ENCODE measurements around the gene PPTC7.
"Not testable (repeated sequence)": the region's sequence is repeated elsewhere in the genome, so short reads cannot be mapped to it uniquely, and the experiment has no call there.

Gene PPTC7

GRCh38 chr12:110592919-110593318 is 9.8 kb upstream of the PPTC7 start:
- not testable (repeated sequence) for H3K27ac Mint-ChIP-seq; H3K27me3 Mint-ChIP-seq; H3K9me3 Mint-ChIP-seq (ENCODE audit: low read depth); H3K4me3 Mint-ChIP-seq; H3K36me3 Mint-ChIP-seq
- peaks cover 19% of the 10 kb centered on the region for H3K4me1 Mint-ChIP-seq (ENCODE audit: low read depth)

- no peaks in the 10 kb centered on the region for H3K27me3 Mint-ChIP-seq
Observed at GRCh38 chr12:110592078-110592477, 9.0 kb upstream of the PPTC7 start.

GRCh38 chr12:110591451-110592051 is 8.4 kb upstream of the PPTC7 start:
- Mint-ChIP-seq H3K9me3 (ENCODE audit: low read depth) (no peaks in the 10 kb centered on the region), H3K4me3 (no peak overlapping the region), H3K27ac (peak overlapping the region; percentile 87), H3K27me3 (no peaks in the 10 kb centered on the region), H3K4me1 (ENCODE audit: low read depth) (peaks cover 19% of the 10 kb centered on the region), H3K36me3 (no peaks in the 10 kb centered on the region)

More at GRCh38 chr12:110592078-110592477, 9.0 kb upstream of the PPTC7 start:
- Mint-ChIP-seq H3K4me1 (ENCODE audit: low read depth) (peaks cover 19% of the 10 kb centered on the region), H3K4me3 (no peak overlapping the region), H3K27ac (peak overlapping the region; percentile 87), H3K9me3 (ENCODE audit: low read depth) (no peaks in the 10 kb centered on the region), H3K36me3 (no peaks in the 10 kb centered on the region)

- Mint-ChIP-seq H3K4me1 (ENCODE audit: low read depth) (peaks cover 21% of the 10 kb centered on the region), H3K36me3 (no peaks in the 10 kb centered on the region), H3K9me3 (ENCODE audit: low read depth) (no peaks in the 10 kb centered on the region), H3K4me3 (peak overlapping the region; percentile 30), H3K27ac (peak overlapping the region; percentile 87), H3K27me3 (no peaks in the 10 kb centered on the region)
Observed at GRCh38 chr12:110590806-110591326, 7.7 kb upstream of the PPTC7 start.

- H3K27me3 Mint-ChIP-seq = no peaks in the 10 kb centered on the region
- H3K9me3 Mint-ChIP-seq (ENCODE audit: low read depth) = no peaks in the 10 kb centered on the region
- H3K4me3 Mint-ChIP-seq = no peak overlapping the region
- no peaks in the 10 kb centered on the region for H3K36me3 Mint-ChIP-seq
- peak overlapping the region; percentile 87 for H3K27ac Mint-ChIP-seq
- H3K4me1 Mint-ChIP-seq (ENCODE audit: low read depth) = peaks cover 29% of the 10 kb centered on the region
Observed at GRCh38 chr12:110590059-110590458, 6.9 kb upstream of the PPTC7 start.

GRCh38 chr12:110587102-110587501 is 4.0 kb upstream of the PPTC7 start:
- H3K4me1 Mint-ChIP-seq (ENCODE audit: low read depth) = peaks cover 48% of the 10 kb centered on the region
- H3K4me3 Mint-ChIP-seq; H3K36me3 Mint-ChIP-seq; H3K27ac Mint-ChIP-seq; H3K9me3 Mint-ChIP-seq (ENCODE audit: low read depth); H3K27me3 Mint-ChIP-seq: not testable (repeated sequence)

- H3K4me1 Mint-ChIP-seq (ENCODE audit: low read depth) = peaks cover 43% of the 10 kb centered on the region
- H3K4me3 Mint-ChIP-seq = peak overlapping the region; percentile 88
- H3K27ac Mint-ChIP-seq = peak overlapping the region; percentile 97
- H3K27me3 Mint-ChIP-seq = no peaks in the 10 kb centered on the region
- no peaks in the 10 kb centered on the region for H3K9me3 Mint-ChIP-seq (ENCODE audit: low read depth)
- peaks cover 9% of the 10 kb centered on the region for H3K36me3 Mint-ChIP-seq
Observed at GRCh38 chr12:110585231-110585799, 2.2 kb upstream of the PPTC7 start.

GRCh38 chr12:110582276-110583136 is 612 bp downstream of the PPTC7 start:
- Mint-ChIP-seq H3K4me1 (ENCODE audit: low read depth) (peaks cover 69% of the 10 kb centered on the region), H3K27ac (peak overlapping the region; percentile 97), H3K27me3 (no peaks in the 10 kb centered on the region), H3K9me3 (ENCODE audit: low read depth) (no peaks in the 10 kb centered on the region), H3K36me3 (peaks cover 11% of the 10 kb centered on the region), H3K4me3 (peak overlapping the region; percentile 99)

- peaks cover 11% of the 10 kb centered on the region for H3K36me3 Mint-ChIP-seq
- H3K4me1 Mint-ChIP-seq (ENCODE audit: low read depth) = peaks cover 73% of the 10 kb centered on the region
- H3K9me3 Mint-ChIP-seq (ENCODE audit: low read depth) = no peaks in the 10 kb centered on the region
- peak overlapping the region; percentile 99 for H3K4me3 Mint-ChIP-seq
- no peaks in the 10 kb centered on the region for H3K27me3 Mint-ChIP-seq
- H3K27ac Mint-ChIP-seq = peak overlapping the region; percentile 97
Observed at GRCh38 chr12:110581931-110582275, 1.2 kb downstream of the PPTC7 start.

GRCh38 chr12:110579535-110580253 is 3.4 kb downstream of the PPTC7 start:
- Mint-ChIP-seq H3K27ac (peak overlapping the region; percentile 97), H3K4me1 (ENCODE audit: low read depth) (peaks cover 79% of the 10 kb centered on the region), H3K9me3 (ENCODE audit: low read depth) (no peaks in the 10 kb centered on the region), H3K36me3 (peaks cover 11% of the 10 kb centered on the region), H3K4me3 (peak overlapping the region; percentile 99), H3K27me3 (no peaks in the 10 kb centered on the region)

GRCh38 chr12:110578694-110579534 is 4.2 kb downstream of the PPTC7 start:
- peak overlapping the region; percentile 99 for H3K4me3 Mint-ChIP-seq
- H3K27ac Mint-ChIP-seq = peak overlapping the region; percentile 97
- no peaks in the 10 kb centered on the region for H3K9me3 Mint-ChIP-seq (ENCODE audit: low read depth)
- peaks cover 11% of the 10 kb centered on the region for H3K36me3 Mint-ChIP-seq
- H3K4me1 Mint-ChIP-seq (ENCODE audit: low read depth) = peaks cover 76% of the 10 kb centered on the region
- H3K27me3 Mint-ChIP-seq = no peaks in the 10 kb centered on the region

- peaks cover 11% of the 10 kb centered on the region for H3K36me3 Mint-ChIP-seq
- H3K9me3 Mint-ChIP-seq (ENCODE audit: low read depth) = no peaks in the 10 kb centered on the region
- peaks cover 74% of the 10 kb centered on the region for H3K4me1 Mint-ChIP-seq (ENCODE audit: low read depth)
- H3K27me3 Mint-ChIP-seq = no peaks in the 10 kb centered on the region
- H3K27ac Mint-ChIP-seq = peak overlapping the region; percentile 97
- H3K4me3 Mint-ChIP-seq = peak overlapping the region; percentile 99
Observed at GRCh38 chr12:110577864-110578693, 5.0 kb downstream of the PPTC7 start.

- Mint-ChIP-seq H3K27me3 (no peaks in the 10 kb centered on the region), H3K4me1 (ENCODE audit: low read depth) (peaks cover 79% of the 10 kb centered on the region), H3K36me3 (peaks cover 9% of the 10 kb centered on the region), H3K4me3 (peak overlapping the region; percentile 99), H3K27ac (peak overlapping the region; percentile 97), H3K9me3 (ENCODE audit: low read depth) (no peaks in the 10 kb centered on the region)
Observed at GRCh38 chr12:110576504-110576903, 6.6 kb downstream of the PPTC7 start.
